ENCODE results near the gene RAC3.

Gene RAC3

GRCh38 chr17:82065638-82066303, 34.3 kb downstream of the RAC3 start, which contains the start of gene DUS1L:
Gene DUS1L, minus strand, starts transcription at chr17:82065804. Its CDS starts 745 bp downstream, at chr17:82065059.
- Histone ChIP-seq H4K20me1 (ENCODE audit: insufficient read depth) (no peaks in the 10 kb centered on the region), H3K9ac (peak within 1 kb of the TSS; percentile 85), H3K4me1 (ENCODE audit: low read depth, poor library complexity, severe bottlenecking) (peaks cover 14% of the 10 kb centered on the region), H3K4me3 (IDR thresholded peaks at IDR 0.05; ENCODE audit: insufficient read depth, low read depth, low read length) (no peak within 1 kb of the TSS), H3K27ac (peak within 1 kb of the TSS; percentile 46), H3K79me2 (ENCODE audit: insufficient read depth, low read depth) (peaks cover 13% of the 10 kb centered on the region), H2AFZ (ENCODE audit: low read depth) (peak within 1 kb of the TSS; percentile 62), H3K36me3 (ENCODE audit: insufficient read depth) (peaks cover 6% of the 10 kb centered on the region), H3K27me3 (ENCODE audit: insufficient read depth, low read depth) (no peaks in the 10 kb centered on the region; the same call in 1 of the 2 replicates), H3K4me2 (peak within 1 kb of the TSS; percentile 98)
- no peak for TF ChIP-seq CTCF (conservative IDR thresholded peaks at IDR 0.05; ENCODE audit: low read depth, low read length)

GRCh38 chr17:82070611-82071010, 39.1 kb downstream of the RAC3 start:
- no peak overlapping the region for H3K27ac ChIP-seq
- TF ChIP-seq CTCF (conservative IDR thresholded peaks at IDR 0.05; ENCODE audit: low read depth, low read length) = no peak
- H3K4me1 ChIP-seq (ENCODE audit: low read depth, poor library complexity, severe bottlenecking) = peaks cover 5% of the 10 kb centered on the region
- H3K27me3 ChIP-seq (ENCODE audit: insufficient read depth, low read depth) = no peaks in the 10 kb centered on the region; the same call in 1 of the 2 replicates
- H4K20me1 ChIP-seq (ENCODE audit: insufficient read depth) = no peaks in the 10 kb centered on the region
- no peaks in the 10 kb centered on the region for H3K36me3 ChIP-seq (ENCODE audit: insufficient read depth)
- no peak overlapping the region for H3K9ac ChIP-seq
- no peak overlapping the region for H2AFZ ChIP-seq (ENCODE audit: low read depth)
- H3K4me2 ChIP-seq = no peak overlapping the region
- H3K4me3 ChIP-seq (IDR thresholded peaks at IDR 0.05; ENCODE audit: insufficient read depth, low read depth, low read length) = no peak overlapping the region
- H3K79me2 ChIP-seq (ENCODE audit: insufficient read depth, low read depth) = no peaks in the 10 kb centered on the region

GRCh38 chr17:82072827-82073226, 41.3 kb downstream of the RAC3 start:
- Histone ChIP-seq H3K9ac (no peak overlapping the region), H3K4me3 (IDR thresholded peaks at IDR 0.05; ENCODE audit: insufficient read depth, low read depth, low read length) (no peak overlapping the region), H3K36me3 (ENCODE audit: insufficient read depth) (no peaks in the 10 kb centered on the region), H3K79me2 (ENCODE audit: insufficient read depth, low read depth) (no peaks in the 10 kb centered on the region), H4K20me1 (ENCODE audit: insufficient read depth) (no peaks in the 10 kb centered on the region), H3K4me2 (no peak overlapping the region), H3K4me1 (ENCODE audit: low read depth, poor library complexity, severe bottlenecking) (no peaks in the 10 kb centered on the region), H3K27me3 (ENCODE audit: insufficient read depth, low read depth) (no peaks in the 10 kb centered on the region; the same call in 1 of the 2 replicates), H2AFZ (ENCODE audit: low read depth) (no peak overlapping the region), H3K27ac (no peak overlapping the region)
- TF ChIP-seq CTCF (conservative IDR thresholded peaks at IDR 0.05; ENCODE audit: low read depth, low read length) = no peak

DNA sequence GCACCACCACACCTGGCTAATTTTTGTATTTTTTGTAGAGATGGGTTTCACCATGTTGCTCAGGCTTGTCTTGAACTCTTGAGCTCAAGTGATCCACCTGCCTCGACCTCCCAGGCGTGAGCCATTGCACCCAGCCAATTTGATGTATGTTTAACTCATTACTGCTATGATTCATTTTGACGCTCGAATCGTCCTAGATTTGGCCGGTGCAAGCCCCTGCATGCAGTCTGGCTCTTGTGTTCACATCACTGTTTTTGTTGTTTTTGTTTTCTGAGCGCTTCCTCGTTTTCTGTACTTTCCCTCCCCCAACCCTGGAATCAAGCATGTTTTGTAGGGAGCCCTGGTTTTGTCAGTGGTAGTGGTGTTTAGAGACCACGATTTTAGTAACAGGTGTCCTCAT, 42.0 kb downstream of the RAC3 start:
- H4K20me1 ChIP-seq (ENCODE audit: insufficient read depth) = no peaks in the 10 kb centered on the region
- no peak overlapping the region for H3K4me2 ChIP-seq
- H3K79me2 ChIP-seq (ENCODE audit: insufficient read depth, low read depth) = no peaks in the 10 kb centered on the region
- no peak overlapping the region for H3K27ac ChIP-seq
- H2AFZ ChIP-seq (ENCODE audit: low read depth) = no peak overlapping the region
- no peaks in the 10 kb centered on the region for H3K36me3 ChIP-seq (ENCODE audit: insufficient read depth)
- H3K4me3 ChIP-seq (IDR thresholded peaks at IDR 0.05; ENCODE audit: insufficient read depth, low read depth, low read length) = no peak overlapping the region
- no peaks in the 10 kb centered on the region; the same call in 1 of the 2 replicates for H3K27me3 ChIP-seq (ENCODE audit: insufficient read depth, low read depth)
- no peaks in the 10 kb centered on the region for H3K4me1 ChIP-seq (ENCODE audit: low read depth, poor library complexity, severe bottlenecking)
- no peak for TF ChIP-seq CTCF (conservative IDR thresholded peaks at IDR 0.05; ENCODE audit: low read depth, low read length)
- no peak overlapping the region for H3K9ac ChIP-seq

Data from KMS-11 (cell line).